NCI-H446 (cell line): ENCODE results near the gene PALM3.
A peak's percentile ranks its signal among the peaks of the same experiment; 100 is the strongest.
"Not testable (repeated sequence)": the region's sequence is repeated elsewhere in the genome, so short reads cannot be mapped to it uniquely, and the experiment has no call there.

Experiments used
- DNase-seq, 2 experiments: peaks; one replicate each; lab custom pipeline; 2025; lab: John Stamatoyannopoulos, UW

PALM3 gene

GRCh38 chr19:14058182-14059092 lies 3.4 kb downstream of the PALM3 start:
- no peak for DNase-seq

- DNase-seq = no peak
Measured at GRCh38 chr19:14056741-14057356, 5.0 kb downstream of the PALM3 start.

- no peak for DNase-seq
Measured at GRCh38 chr19:14056069-14056666, 5.7 kb downstream of the PALM3 start.

- DNase-seq = no peak
Measured at GRCh38 chr19:14055396-14055795, 6.5 kb downstream of the PALM3 start.

- DNase-seq = no peak
Measured at GRCh38 chr19:14054721-14055120, 7.2 kb downstream of the PALM3 start.

- no peak for DNase-seq
Measured at GRCh38 chr19:14054099-14054498, 7.8 kb downstream of the PALM3 start.

- no peak for DNase-seq
Measured at GRCh38 chr19:14053500-14053899, 8.4 kb downstream of the PALM3 start.

GRCh38 chr19:14053032-14053431 lies 8.8 kb downstream of the PALM3 start:
- no peak for DNase-seq

- no peak for DNase-seq
Measured at GRCh38 chr19:14052470-14052869, 9.4 kb downstream of the PALM3 start.

- no peak for DNase-seq
Measured at GRCh38 chr19:14051980-14052379, 9.9 kb downstream of the PALM3 start.

GRCh38 chr19:14050961-14051360 lies 10.9 kb downstream of the PALM3 start:
- DNase-seq = not testable (repeated sequence)

GRCh38 chr19:14050512-14050911 lies 11.4 kb downstream of the PALM3 start:
- no peak for DNase-seq

GRCh38 chr19:14048443-14049153 lies 13.3 kb downstream of the PALM3 start:
- peak in 1 of 2 experiments; percentile 25 for DNase-seq

- not testable (repeated sequence) for DNase-seq
Measured at GRCh38 chr19:14047866-14048265, 14.0 kb downstream of the PALM3 start.

- DNase-seq = peak; percentile 16 to 56
Measured at GRCh38 chr19:14042659-14043608, 18.9 kb downstream of the PALM3 start.

- DNase-seq = no peak
Measured at GRCh38 chr19:14039181-14039580, 22.7 kb downstream of the PALM3 start.

- DNase-seq = no peak
Measured at GRCh38 chr19:14035706-14036105, 26.2 kb downstream of the PALM3 start.

- not testable (repeated sequence) for DNase-seq
Measured at GRCh38 chr19:14035159-14035558, 26.7 kb downstream of the PALM3 start.

GRCh38 chr19:14033946-14034345 lies 27.9 kb downstream of the PALM3 start:
- DNase-seq = no peak

- DNase-seq = peak; percentile 24 to 56
Measured at GRCh38 chr19:14031719-14032480, 30.0 kb downstream of the PALM3 start, which contains the start of gene IL27RA. TSS of gene IL27RA (plus strand) at chr19:14031762. CDS start at chr19:14031873, 111 bp downstream.
